ENCODE measurements around the gene BICC1. TPM values are rescaled to one million over a fixed set of nuclear protein-coding genes. Genes with fewer than 3 reads are reported as not detected.

BICC1 gene
- total RNA-seq, 1 donor from 2014 or later, result 30.3 TPM

- DNase-seq, result no peak
Observed at GRCh38 chr10:58868736-58869435, 356.2 kb downstream of the BICC1 start.

- DNase-seq, result no peak
Observed at GRCh38 chr10:58870070-58870469, 357.4 kb downstream of the BICC1 start.

- DNase-seq, result no peak
Observed at GRCh38 chr10:58873161-58873560, 360.5 kb downstream of the BICC1 start.

Other genes with a start within 250 kb of the BICC1 start
- 8.3 TPM for gene IPMK, start 245.0 kb upstream of the BICC1 start, total RNA-seq
- gene CISD1, start 243.7 kb upstream of the BICC1 start, total RNA-seq, result 7.5 TPM
- 12.3 TPM for gene UBE2D1, start 177.9 kb upstream of the BICC1 start, total RNA-seq
- gene TFAM, start 127.5 kb upstream of the BICC1 start, total RNA-seq, result 22.2 TPM